IMR-90 (cell line): ENCODE results near the gene PILRB.

Experiments used
- BHLHE40 ChIP-seq: fragments of 150-350 bp; IDR thresholded peaks from 2 replicates; pipeline ENCODE4 v1.6.1; 2016; ENCODE audit warnings: mild to moderate bottlenecking, low read depth, low read length
- CEBPB ChIP-seq: IDR thresholded peaks from 2 replicates; pipeline ENCODE4 v1.6.1; 2012; ENCODE audit warnings: low read depth, low read length, improper control_type of control experiment
- CTCF ChIP-seq: conservative IDR thresholded peaks from 2 replicates; pipeline ENCODE4 v1.5.1; 2012; ENCODE audit warnings: mild to moderate bottlenecking, low read depth, low read length, improper control_type of control experiment
- TF ChIP-seq, protein P1 (sequence below): fragments of 150-350 bp; IDR thresholded peaks from 2 replicates; pipeline ENCODE4 v1.6.1; 2017; ENCODE audit warnings: mild to moderate bottlenecking, antibody characterized with exemption, low read length, low read depth

DNA sequence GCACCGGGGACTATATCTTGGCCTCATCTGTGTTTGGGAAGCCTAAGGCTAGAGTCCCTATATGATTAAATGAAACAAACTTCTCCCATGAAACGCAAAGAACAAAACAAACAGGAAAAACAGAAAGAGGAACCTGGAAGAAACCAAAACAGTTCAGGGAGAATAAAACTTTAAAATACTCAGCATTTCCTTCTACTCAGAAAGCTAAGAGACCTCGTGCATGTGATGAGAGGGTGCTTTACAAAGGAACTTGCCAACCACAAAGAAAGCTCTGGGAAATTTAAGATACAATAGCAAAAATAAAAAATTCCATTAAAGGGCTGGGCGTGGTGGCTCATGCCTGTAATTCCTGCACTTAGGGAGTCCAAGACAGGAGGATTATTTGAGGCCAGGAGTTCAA, 22.3 kb downstream of the PILRB start:
- no peak for TF ChIP-seq CEBPB
- TF ChIP-seq CTCF, result no peak
- no peak for TF ChIP-seq BHLHE40
- TF ChIP-seq, protein P1, sequence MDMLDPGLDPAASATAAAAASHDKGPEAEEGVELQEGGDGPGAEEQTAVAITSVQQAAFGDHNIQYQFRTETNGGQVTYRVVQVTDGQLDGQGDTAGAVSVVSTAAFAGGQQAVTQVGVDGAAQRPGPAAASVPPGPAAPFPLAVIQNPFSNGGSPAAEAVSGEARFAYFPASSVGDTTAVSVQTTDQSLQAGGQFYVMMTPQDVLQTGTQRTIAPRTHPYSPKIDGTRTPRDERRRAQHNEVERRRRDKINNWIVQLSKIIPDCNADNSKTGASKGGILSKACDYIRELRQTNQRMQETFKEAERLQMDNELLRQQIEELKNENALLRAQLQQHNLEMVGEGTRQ, result no peak
